ENCODE data around the gene BEND5. TPM values are rescaled to one million over a fixed set of nuclear protein-coding genes. Genes with fewer than 3 reads are reported as not detected.

Gene BEND5
- total RNA-seq, 1 donor from 2014 or later, result 2.3 TPM

DNA sequence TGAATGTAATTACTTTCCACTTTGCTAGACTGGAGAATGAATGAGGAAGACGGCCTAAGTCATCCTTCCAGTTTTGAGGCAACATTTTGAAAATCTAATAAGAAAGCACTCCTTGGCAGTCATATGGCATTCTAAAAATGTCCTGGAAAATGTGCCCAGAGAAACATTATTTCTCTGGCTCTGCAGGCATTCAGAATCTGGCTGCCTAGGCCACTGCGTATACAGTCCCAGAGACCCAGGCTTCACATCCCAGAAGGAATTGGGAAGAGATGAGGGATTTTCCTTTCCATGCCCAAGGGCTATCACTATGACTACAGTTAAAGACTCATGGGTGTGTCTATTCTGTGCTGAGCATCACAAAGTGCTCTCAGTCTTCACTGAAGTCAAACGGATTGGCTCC, 92.9 kb downstream of the BEND5 start:
- intact Hi-C loops (cut with micrococcal nuclease), result no loop called here

DNA sequence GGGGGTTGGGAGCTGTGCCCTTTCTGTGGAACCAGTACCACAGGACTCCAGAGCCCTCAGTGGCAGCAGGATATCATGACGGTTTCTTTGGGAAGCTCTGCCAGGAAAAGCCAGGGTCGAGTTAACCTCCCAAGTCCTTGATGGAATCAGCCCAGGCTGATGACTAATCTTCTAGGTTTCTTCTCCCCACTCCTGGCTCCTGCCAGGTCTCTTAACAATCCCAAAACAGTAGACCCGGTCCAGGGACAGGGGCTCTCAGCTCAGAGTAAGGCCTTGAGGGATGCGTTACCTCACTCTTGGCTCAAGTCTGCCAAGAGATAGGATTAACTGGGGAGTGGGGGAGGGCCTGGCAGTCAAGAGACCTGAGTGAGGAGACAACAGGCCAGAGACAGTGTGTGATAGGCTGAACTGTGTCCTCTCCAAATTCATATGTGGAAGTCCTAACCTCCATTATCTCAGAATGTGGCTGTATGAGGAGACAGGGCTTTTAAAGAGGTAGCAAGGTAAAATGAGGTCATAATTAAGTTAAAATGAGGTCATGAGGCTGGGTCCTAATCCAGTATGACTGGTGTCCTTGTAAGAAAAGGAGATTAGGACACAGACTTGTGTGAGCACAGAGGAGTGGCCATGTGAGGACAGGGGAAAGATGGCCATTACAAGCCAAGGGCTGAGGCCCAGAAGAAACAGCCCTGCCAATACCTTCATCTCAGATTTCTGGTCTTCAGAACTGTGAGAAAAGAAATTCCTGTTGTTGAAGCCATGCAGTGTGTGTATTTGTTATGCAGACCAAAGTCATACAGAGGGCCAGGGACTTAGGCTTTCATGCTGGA, 95.0 kb downstream of the BEND5 start:
- intact Hi-C loops (cut with micrococcal nuclease), result no loop called here

- intact Hi-C loops (cut with micrococcal nuclease), result no loop called here
Measured at GRCh38 chr1:48680411-48681035, 96.2 kb downstream of the BEND5 start.

DNA sequence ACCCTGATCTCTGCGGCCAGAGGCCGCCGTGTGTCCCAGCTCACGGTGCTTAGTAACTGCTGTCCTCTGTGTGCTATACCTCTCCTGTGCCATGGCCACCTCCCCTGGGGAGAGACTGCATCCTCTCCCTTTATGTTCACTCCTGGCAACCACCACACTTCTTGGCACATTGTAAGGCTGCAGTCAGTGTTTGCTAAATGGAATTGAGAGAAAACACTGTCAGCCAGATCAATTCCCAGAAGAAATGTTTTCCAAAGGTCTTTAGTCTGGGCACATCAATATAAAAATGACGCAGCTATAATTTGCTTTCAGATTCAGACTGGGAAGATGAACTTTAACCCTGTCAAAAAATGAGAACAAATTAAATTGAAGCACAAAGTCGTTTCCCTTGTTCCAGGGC, 96.8 kb downstream of the BEND5 start:
- intact Hi-C loops (cut with micrococcal nuclease), result loop anchor here (10.0 kb wide), 1 partner anchor 1665 kb away; no protein-coding TSS in a partner anchor

DNA sequence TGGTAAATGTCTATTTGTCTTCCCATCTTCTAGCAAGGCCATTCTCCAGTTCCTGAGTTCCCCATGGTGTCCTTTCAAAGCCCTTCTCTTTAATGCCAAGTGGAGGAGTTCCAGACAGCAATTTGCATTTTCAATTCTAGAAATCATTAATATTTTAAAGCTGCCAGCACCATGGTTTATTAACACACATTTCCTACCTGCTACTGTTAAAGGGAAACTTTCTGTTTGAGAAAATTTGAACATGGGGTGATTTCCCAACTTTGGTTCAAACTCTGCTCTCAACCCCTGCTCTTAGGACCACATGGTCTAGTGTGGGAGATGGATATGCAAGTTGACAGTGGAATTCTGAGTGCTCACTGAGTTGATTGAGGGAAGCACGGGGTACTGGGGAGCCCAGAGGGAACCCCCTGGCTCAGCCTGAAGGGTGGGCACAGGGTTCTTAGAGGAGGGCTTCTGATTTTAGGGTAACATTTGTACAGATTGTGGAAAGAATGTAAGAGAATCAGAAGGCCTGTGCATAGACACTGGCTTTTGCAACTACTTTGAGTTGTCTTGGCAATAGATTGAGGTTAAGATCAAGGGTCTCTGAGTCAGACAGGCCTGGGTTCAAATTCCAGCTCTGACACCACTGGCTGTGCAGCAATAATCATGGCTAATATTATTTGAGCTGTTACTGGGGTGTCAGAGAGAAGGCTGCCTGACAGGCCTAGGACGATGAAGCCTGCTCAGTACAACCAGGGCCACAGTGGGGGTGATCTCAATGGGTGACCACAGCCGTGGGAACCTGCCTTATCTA, 97.8 kb downstream of the BEND5 start:
- intact Hi-C loops (cut with micrococcal nuclease), result loop anchor here (10.0 kb wide), 1 partner anchor 1666 kb away; no protein-coding TSS in a partner anchor

Data from T-helper 2 cell treated with Interferon-gamma antibody and Interleukin-4, amounts not matched to agents 100 ng/mL and 5 ng/mL, for 36 hours (primary cell).